Measurements from ENCODE around the gene PCBP3. TPM values are rescaled to one million over a fixed set of nuclear protein-coding genes. Genes with fewer than 3 reads are reported as not detected.

The PCBP3 gene
- total RNA-seq, 1 donor from 2014 or later, result not detected

GRCh38 chr21:45945066-45945867 lies 301.7 kb downstream of the PCBP3 start:
- ATAC-seq (ENCODE audit: low read depth) (no peak), DNase-seq (no peak)
- Mint-ChIP-seq H3K36me3 (ENCODE audit: low read depth) (no peaks in the 10 kb centered on the region), H3K4me1 (no peaks in the 10 kb centered on the region), H3K27me3 (no peaks in the 10 kb centered on the region), H3K4me3 (no peak overlapping the region), H3K9me3 (no peaks in the 10 kb centered on the region), H3K27ac (no peak overlapping the region)
- no peak for TF ChIP-seq CTCF (IDR thresholded peaks at IDR 0.05)
- POLR2A ChIA-PET, result no interaction called here
- CTCF ChIA-PET, result no interaction called here
- intact Hi-C loops (cut with micrococcal nuclease), result no loop called here

DNA sequence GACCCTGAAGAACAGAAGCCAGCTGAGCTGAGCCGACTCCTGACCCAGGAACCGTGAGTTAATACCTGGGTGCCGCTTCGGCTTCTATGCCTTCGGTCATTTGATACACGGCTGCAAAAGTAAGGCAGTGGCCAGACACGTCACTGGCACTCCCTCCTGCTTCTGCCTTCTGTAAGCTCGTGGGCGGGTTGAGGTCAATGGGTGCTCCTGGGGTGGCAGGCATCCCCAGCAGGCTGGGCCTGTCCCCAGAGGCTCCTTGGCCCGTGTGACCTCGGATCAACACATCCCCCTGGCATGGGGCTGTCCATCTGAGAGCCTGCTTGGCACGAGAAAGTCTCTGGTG lies 302.3 kb downstream of the PCBP3 start:
- ChIA-PET CTCF (no interaction called here), POLR2A (no interaction called here)
- H3K9me3 Mint-ChIP-seq, result no peaks in the 10 kb centered on the region
- TF ChIP-seq CTCF (IDR thresholded peaks at IDR 0.05), result no peak
- ATAC-seq (ENCODE audit: low read depth) (no peak), DNase-seq (no peak)
- no peaks in the 10 kb centered on the region for H3K36me3 Mint-ChIP-seq (ENCODE audit: low read depth)
- H3K27me3 Mint-ChIP-seq, result peaks cover under 1% of the 10 kb centered on the region
- intact Hi-C loops (cut with micrococcal nuclease), result no loop called here
- H3K4me3 Mint-ChIP-seq, result no peak overlapping the region
- no peak overlapping the region for H3K27ac Mint-ChIP-seq
- H3K4me1 Mint-ChIP-seq, result no peaks in the 10 kb centered on the region

DNA sequence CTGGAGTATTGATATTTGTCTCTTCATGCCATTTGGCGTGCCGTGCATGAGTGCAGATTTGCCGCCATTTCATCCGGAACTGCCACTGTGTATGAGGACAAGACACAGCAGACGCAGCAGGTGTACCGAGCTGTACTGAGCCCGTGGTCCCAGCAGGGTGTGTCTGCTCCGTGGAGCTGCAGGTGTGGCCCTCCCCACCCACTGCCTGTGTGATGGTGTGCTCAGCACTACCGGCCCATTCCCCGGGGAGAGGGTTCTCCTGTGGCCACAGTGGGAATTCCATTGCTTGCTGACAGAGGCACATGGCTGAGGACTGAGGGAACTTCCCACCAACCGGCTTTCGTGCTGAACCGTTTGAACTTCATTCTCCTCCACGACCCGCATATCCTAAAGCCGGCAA lies 303.8 kb downstream of the PCBP3 start:
- POLR2A ChIA-PET, result no interaction called here
- Mint-ChIP-seq H3K27me3 (peaks cover 3% of the 10 kb centered on the region), H3K9me3 (no peaks in the 10 kb centered on the region), H3K27ac (no peak overlapping the region), H3K4me1 (no peaks in the 10 kb centered on the region), H3K36me3 (ENCODE audit: low read depth) (no peaks in the 10 kb centered on the region), H3K4me3 (no peak overlapping the region)
- CTCF ChIA-PET, result no interaction called here
- ATAC-seq (ENCODE audit: low read depth) (no peak), DNase-seq (no peak)
- intact Hi-C loops (cut with micrococcal nuclease), result no loop called here
- TF ChIP-seq CTCF (IDR thresholded peaks at IDR 0.05), result no peak

DNA sequence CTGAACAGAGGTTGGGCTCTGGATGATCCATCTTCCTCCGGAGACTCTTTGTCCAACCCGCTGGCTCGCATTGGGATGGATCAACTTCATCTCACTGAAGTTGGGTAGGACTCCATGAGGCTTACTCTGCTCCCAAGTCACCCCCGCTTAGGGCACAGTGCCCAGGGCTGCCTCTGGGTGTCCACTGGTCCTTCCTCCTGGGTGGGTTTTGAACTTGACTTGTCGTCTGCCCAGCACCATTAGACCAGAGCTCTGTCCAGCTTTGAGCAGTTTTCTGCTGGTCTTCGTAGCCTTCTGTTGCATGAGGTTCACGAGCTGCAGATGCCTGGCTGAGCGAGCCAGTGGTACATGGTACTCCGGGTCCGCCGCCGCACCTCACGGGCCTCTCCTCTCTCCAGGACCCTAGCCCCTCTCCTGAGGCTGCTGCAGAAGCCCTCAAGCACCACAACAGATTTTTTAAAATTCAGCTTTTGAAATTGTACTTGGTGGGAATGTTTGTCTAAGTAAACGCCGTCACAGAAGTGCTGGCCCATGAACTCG lies 304.3 kb downstream of the PCBP3 start:
- CTCF ChIA-PET, result no interaction called here
- Mint-ChIP-seq H3K4me3 (no peak overlapping the region), H3K27ac (no peak overlapping the region), H3K27me3 (peaks cover 3% of the 10 kb centered on the region), H3K4me1 (no peaks in the 10 kb centered on the region), H3K9me3 (peaks cover 4% of the 10 kb centered on the region), H3K36me3 (ENCODE audit: low read depth) (no peaks in the 10 kb centered on the region)
- DNase-seq, result no peak
- POLR2A ChIA-PET, result no interaction called here
- TF ChIP-seq CTCF (IDR thresholded peaks at IDR 0.05), result no peak
- intact Hi-C loops (cut with micrococcal nuclease), result no loop called here
- ATAC-seq (ENCODE audit: low read depth), result no peak

DNA sequence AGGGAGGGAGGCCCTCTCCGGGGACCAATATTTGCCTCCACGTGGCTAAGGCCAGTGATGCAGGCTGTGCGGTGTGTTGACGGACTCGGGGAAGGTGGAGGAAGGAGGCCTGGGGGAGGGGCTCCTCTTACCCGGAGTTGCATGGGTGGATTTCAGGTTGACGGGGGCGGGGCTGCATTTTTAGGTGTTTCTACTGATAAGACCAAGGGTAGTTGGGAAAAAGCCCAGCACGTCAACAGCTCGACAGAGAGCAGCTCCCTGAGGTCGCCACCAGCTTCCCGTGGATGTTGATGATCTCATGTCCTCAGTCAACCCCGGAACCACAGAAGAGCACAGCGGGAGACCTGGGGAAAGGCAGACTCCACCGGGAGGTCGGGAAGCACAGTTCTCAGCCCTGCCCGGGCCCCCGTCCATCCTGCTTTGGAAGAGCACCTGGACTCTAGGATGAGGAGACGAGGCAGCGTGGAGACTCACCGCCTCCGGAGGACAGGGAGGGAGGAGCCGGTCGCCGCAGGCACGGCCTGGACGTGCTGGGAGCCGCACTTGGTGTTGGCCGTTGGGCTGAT lies 305.1 kb downstream of the PCBP3 start:
- intact Hi-C loops (cut with micrococcal nuclease), result no loop called here
- no peaks in the 10 kb centered on the region for H3K4me1 Mint-ChIP-seq
- H3K27ac Mint-ChIP-seq, result no peak overlapping the region
- no peak for DNase-seq
- H3K4me3 Mint-ChIP-seq, result no peak overlapping the region
- POLR2A ChIA-PET, result no interaction called here
- H3K9me3 Mint-ChIP-seq, result peaks cover 5% of the 10 kb centered on the region
- H3K36me3 Mint-ChIP-seq (ENCODE audit: low read depth), result no peaks in the 10 kb centered on the region
- ATAC-seq (ENCODE audit: low read depth), result no peak
- CTCF ChIA-PET, result no interaction called here
- H3K27me3 Mint-ChIP-seq, result peaks cover 3% of the 10 kb centered on the region
- TF ChIP-seq CTCF (IDR thresholded peaks at IDR 0.05), result no peak
